GM12878 (cell line): Measurements from ENCODE around the gene KIF1C. TPM values are rescaled to one million over a fixed set of nuclear protein-coding genes. Genes with fewer than 3 reads are reported as not detected.
A peak's percentile ranks its signal among the peaks of the same experiment; 100 is the strongest.

Source experiments
- BHLHE40 ChIP-seq, 2 experiments: fragments of 450-650 bp in 1 of 2; IDR thresholded peaks; 2 replicates each; pipeline ENCODE4 v1.6.1; 2011 to 2017; ENCODE audit warnings: low read depth in 2 of 2, borderline replicate concordance in 1 of 2, improper control_type of control experiment in 1 of 2, low read length in 1 of 2, mild to moderate bottlenecking in 1 of 2
- CHD2 ChIP-seq: IDR thresholded peaks from 2 replicates; pipeline ENCODE4 v1.6.1; 2011; ENCODE audit warnings: low read depth, low read length, improper control_type of control experiment, borderline replicate concordance
- HCFC1 ChIP-seq: fragments of 150-350 bp; IDR thresholded peaks from 2 replicates; pipeline ENCODE4 v1.6.1; 2014; ENCODE audit warnings: low read length
- HDGF ChIP-seq: fragments of 450-650 bp; IDR thresholded peaks from 2 replicates; pipeline ENCODE4 v1.6.1; 2016; ENCODE audit warnings: antibody characterized with exemption
- IKZF1 ChIP-seq: fragments of 450-650 bp; conservative IDR thresholded peaks from 2 replicates; pipeline ENCODE4 v1.6.1; 2017; ENCODE audit warnings: antibody characterized with exemption, mild to moderate bottlenecking
- IRF4 ChIP-seq: IDR thresholded peaks from 2 replicates; pipeline ENCODE4 v1.6.1; 2011; ENCODE audit warnings: low read depth, low read length
- NFXL1 ChIP-seq: fragments of 450-650 bp; IDR thresholded peaks from 2 replicates; pipeline ENCODE4 v1.6.1; 2017; ENCODE audit warnings: antibody characterized with exemption, mild to moderate bottlenecking, borderline replicate concordance
- PAX5 ChIP-seq: IDR thresholded peaks from 2 replicates; pipeline ENCODE4 v1.6.1; 2011; ENCODE audit warnings: low read depth, low read length, borderline replicate concordance
- PAX8 ChIP-seq: fragments of 450-650 bp; IDR thresholded peaks from 2 replicates; pipeline ENCODE4 v1.6.1; 2017; ENCODE audit warnings: mild to moderate bottlenecking, moderate library complexity
- POU2F2 ChIP-seq: IDR thresholded peaks from 3 replicates; pipeline ENCODE4 v1.6.1; 2011; ENCODE audit warnings: low read depth, mild to moderate bottlenecking, low read length, borderline replicate concordance
- SMAD5 ChIP-seq: IDR thresholded peaks from 2 replicates; pipeline ENCODE4 v1.6.1; 2016; ENCODE audit warnings: antibody characterized with exemption, low read depth
- SREBF1 ChIP-seq: IDR thresholded peaks from 2 replicates; pipeline ENCODE4 v1.6.1; 2012; ENCODE audit warnings: mild to moderate bottlenecking, low read length
- YBX1 ChIP-seq: fragments of 450-650 bp; IDR thresholded peaks from 2 replicates; pipeline ENCODE4 v1.6.1; 2016; ENCODE audit warnings: antibody characterized with exemption
- ZNF24 ChIP-seq: fragments of 450-650 bp; IDR thresholded peaks from 2 replicates; pipeline ENCODE4 v1.6.1; 2017; ENCODE audit warnings: antibody characterized with exemption, mild to moderate bottlenecking
- ZNF384 ChIP-seq: IDR thresholded peaks from 2 replicates; pipeline ENCODE4 v1.6.1; 2012; ENCODE audit warnings: low read depth, mild to moderate bottlenecking, low read length, improper control_type of control experiment, borderline replicate concordance
- ZNF622 ChIP-seq: fragments of 450-650 bp; IDR thresholded peaks from 2 replicates; pipeline ENCODE4 v1.6.1; 2017; ENCODE audit warnings: mild to moderate bottlenecking, inconsistent platforms
- polyA plus RNA-seq, 11 experiments: library from polyadenylated mRNA; depleted of rRNA in 4 of 11; unstranded in 6 of 11; stranded (reverse) in 5 of 11; fragments of >200 nt; fragmentation: Nextera tagmentation in 4 of 11; fragmentation: Illumina TruSeq in 1 of 11; extraction: Ambion mirVana in 4 of 11; extraction: Trizol in 1 of 11; gene quantifications; 1 replicate in 1 of 11; 2 replicates in 10 of 11; pipeline versions ENCODE4 v1.2.1 to v1.2.3, GENCODE V29; 2011 to 2016; ENCODE audit warnings: inconsistent platforms in 2 of 11, missing spikeins in 2 of 11, low read depth in 1 of 11
- total RNA-seq, 4 experiments: library from RNA; depleted of rRNA in 3 of 4; stranded (reverse); fragments of >200 nt in 3 of 4; fragmentation: Illumina TruSeq in 1 of 4; extraction: Trizol in 1 of 4; gene quantifications; 2 replicates each; pipeline versions ENCODE4 v1.2.1 to v1.2.3, GENCODE V29; 2013 to 2021
- TF ChIP-seq, protein P1 (sequence below): IDR thresholded peaks from 2 replicates; pipeline ENCODE4 v1.6.1; 2012; ENCODE audit warnings: low read length, inconsistent platforms
- TF ChIP-seq, protein P2 (sequence below): IDR thresholded peaks from 2 replicates; pipeline ENCODE4 v1.6.1; 2011; ENCODE audit warnings: borderline replicate concordance, low read depth, mild to moderate bottlenecking, moderate library complexity, low read length; ENCODE audit not compliant: insufficient read depth, poor library complexity, severe bottlenecking
- TF ChIP-seq, protein P3 (sequence below): fragments of 150-350 bp; IDR thresholded peaks from 2 replicates; pipeline ENCODE4 v1.6.1; 2014; ENCODE audit warnings: mild to moderate bottlenecking, low read depth, low read length
- TF ChIP-seq, protein P4 (sequence below): fragments of 450-650 bp; IDR thresholded peaks from 2 replicates; pipeline ENCODE4 v1.6.1; 2017; ENCODE audit warnings: mild to moderate bottlenecking, moderate library complexity
- TF ChIP-seq, protein P5 (sequence below): fragments of 450-650 bp; IDR thresholded peaks from 2 replicates; pipeline ENCODE4 v1.6.1; 2016; ENCODE audit warnings: mild to moderate bottlenecking

Gene KIF1C
- total and polyA plus RNA-seq, 10 of the 15 experiments (the other 5 are each of a cell fraction or from before 2014, with no cell fraction given), result 1.4 to 65.9 (median 21.1) TPM

DNA sequence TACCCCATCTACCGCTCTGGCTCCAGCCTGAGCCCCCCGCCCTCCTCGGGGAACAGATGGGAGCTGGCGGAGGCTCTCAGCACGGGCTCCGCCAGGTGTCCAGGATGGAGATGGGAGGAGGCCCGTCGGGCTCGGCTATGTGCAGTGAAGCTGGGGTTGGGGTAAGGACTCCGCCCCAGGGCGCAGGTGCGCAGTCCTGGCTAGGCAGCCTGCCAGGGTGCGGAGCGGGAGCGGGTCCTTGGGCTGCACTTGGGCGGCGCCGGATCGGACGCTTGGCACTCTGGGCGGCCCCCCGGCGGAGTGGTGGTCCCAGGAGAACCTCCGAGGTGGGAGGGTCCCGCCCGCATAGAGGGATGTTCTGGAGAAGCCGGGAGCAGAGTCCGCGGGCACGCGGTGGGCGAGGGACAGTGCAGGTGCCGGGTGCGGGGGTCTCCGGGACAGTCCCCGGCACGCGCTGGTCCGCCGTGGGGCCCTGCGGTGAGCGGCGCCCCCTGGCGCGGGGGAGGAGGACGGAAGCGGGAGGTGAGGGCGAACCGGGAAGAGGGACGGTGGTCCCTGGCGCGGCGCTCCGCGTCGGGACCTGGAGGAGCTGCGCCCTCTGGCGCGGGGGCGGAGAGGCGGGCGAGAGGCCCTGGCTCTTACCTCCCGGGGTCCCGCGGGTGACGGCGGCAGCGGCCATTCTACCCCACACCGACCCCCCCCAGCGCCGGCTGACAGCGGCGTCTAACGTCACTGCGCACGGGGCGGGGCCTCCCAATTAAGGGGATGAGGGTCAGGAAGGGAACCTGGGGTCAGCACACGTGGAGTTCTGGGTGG lies 10.6 kb upstream of the KIF1C start, which contains the start of gene CAMTA2 (continued):
- TF ChIP-seq IKZF1 (peak; percentile 92), CHD2 (no peak; the same call in 1 of the 2 replicates), HCFC1 (peak; percentile 30; the same call in 1 of the 2 replicates), SMAD5 (0 out of 2 replicates have a peak, but pooled peaks have one; percentile 65), ZNF622 (no peak), POU2F2 (peak; percentile 14; the same call in 1 of the 3 replicates), PAX8 (no peak), IRF4 (peak; percentile 31; the same call in 1 of the 2 replicates), NFXL1 (no peak), ZNF24 (no peak), HDGF (peak; percentile 67; the same call in 1 of the 2 replicates), BHLHE40 (IDR thresholded peaks at IDR 0.05; ENCODE audit: borderline replicate concordance in 1 of 2, low read depth in 2 of 2, low read length in 1 of 2) (peak; percentile 65 to 93), YBX1 (no peak), ZNF384 (no peak), SREBF1 (0 out of 2 replicates have a peak, but pooled peaks have one; percentile 42), PAX5 (no peak)
- TF ChIP-seq, protein P1, sequence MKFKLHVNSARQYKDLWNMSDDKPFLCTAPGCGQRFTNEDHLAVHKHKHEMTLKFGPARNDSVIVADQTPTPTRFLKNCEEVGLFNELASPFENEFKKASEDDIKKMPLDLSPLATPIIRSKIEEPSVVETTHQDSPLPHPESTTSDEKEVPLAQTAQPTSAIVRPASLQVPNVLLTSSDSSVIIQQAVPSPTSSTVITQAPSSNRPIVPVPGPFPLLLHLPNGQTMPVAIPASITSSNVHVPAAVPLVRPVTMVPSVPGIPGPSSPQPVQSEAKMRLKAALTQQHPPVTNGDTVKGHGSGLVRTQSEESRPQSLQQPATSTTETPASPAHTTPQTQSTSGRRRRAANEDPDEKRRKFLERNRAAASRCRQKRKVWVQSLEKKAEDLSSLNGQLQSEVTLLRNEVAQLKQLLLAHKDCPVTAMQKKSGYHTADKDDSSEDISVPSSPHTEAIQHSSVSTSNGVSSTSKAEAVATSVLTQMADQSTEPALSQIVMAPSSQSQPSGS, result no peak
- TF ChIP-seq, protein P2, sequence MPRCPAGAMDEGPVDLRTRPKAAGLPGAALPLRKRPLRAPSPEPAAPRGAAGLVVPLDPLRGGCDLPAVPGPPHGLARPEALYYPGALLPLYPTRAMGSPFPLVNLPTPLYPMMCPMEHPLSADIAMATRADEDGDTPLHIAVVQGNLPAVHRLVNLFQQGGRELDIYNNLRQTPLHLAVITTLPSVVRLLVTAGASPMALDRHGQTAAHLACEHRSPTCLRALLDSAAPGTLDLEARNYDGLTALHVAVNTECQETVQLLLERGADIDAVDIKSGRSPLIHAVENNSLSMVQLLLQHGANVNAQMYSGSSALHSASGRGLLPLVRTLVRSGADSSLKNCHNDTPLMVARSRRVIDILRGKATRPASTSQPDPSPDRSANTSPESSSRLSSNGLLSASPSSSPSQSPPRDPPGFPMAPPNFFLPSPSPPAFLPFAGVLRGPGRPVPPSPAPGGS, result peak; percentile 14
- TF ChIP-seq, protein P3, sequence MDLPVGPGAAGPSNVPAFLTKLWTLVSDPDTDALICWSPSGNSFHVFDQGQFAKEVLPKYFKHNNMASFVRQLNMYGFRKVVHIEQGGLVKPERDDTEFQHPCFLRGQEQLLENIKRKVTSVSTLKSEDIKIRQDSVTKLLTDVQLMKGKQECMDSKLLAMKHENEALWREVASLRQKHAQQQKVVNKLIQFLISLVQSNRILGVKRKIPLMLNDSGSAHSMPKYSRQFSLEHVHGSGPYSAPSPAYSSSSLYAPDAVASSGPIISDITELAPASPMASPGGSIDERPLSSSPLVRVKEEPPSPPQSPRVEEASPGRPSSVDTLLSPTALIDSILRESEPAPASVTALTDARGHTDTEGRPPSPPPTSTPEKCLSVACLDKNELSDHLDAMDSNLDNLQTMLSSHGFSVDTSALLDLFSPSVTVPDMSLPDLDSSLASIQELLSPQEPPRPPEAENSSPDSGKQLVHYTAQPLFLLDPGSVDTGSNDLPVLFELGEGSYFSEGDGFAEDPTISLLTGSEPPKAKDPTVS, result no peak
- TF ChIP-seq, protein P4, sequence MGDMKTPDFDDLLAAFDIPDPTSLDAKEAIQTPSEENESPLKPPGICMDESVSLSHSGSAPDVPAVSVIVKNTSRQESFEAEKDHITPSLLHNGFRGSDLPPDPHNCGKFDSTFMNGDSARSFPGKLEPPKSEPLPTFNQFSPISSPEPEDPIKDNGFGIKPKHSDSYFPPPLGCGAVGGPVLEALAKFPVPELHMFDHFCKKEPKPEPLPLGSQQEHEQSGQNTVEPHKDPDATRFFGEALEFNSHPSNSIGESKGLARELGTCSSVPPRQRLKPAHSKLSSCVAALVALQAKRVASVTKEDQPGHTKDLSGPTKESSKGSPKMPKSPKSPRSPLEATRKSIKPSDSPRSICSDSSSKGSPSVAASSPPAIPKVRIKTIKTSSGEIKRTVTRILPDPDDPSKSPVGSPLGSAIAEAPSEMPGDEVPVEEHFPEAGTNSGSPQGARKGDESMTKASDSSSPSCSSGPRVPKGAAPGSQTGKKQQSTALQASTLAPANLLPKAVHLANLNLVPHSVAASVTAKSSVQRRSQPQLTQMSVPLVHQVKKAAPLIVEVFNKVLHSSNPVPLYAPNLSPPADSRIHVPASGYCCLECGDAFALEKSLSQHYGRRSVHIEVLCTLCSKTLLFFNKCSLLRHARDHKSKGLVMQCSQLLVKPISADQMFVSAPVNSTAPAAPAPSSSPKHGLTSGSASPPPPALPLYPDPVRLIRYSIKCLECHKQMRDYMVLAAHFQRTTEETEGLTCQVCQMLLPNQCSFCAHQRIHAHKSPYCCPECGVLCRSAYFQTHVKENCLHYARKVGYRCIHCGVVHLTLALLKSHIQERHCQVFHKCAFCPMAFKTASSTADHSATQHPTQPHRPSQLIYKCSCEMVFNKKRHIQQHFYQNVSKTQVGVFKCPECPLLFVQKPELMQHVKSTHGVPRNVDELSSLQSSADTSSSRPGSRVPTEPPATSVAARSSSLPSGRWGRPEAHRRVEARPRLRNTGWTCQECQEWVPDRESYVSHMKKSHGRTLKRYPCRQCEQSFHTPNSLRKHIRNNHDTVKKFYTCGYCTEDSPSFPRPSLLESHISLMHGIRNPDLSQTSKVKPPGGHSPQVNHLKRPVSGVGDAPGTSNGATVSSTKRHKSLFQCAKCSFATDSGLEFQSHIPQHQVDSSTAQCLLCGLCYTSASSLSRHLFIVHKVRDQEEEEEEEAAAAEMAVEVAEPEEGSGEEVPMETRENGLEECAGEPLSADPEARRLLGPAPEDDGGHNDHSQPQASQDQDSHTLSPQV, result peak; percentile 83; the same call in 1 of the 2 replicates
- TF ChIP-seq, protein P5, sequence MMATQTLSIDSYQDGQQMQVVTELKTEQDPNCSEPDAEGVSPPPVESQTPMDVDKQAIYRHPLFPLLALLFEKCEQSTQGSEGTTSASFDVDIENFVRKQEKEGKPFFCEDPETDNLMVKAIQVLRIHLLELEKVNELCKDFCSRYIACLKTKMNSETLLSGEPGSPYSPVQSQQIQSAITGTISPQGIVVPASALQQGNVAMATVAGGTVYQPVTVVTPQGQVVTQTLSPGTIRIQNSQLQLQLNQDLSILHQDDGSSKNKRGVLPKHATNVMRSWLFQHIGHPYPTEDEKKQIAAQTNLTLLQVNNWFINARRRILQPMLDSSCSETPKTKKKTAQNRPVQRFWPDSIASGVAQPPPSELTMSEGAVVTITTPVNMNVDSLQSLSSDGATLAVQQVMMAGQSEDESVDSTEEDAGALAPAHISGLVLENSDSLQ, result peak; percentile 66
